Astrocyte (in vitro differentiated cells and primary cell): ENCODE data around the gene TICRR. TPM values are rescaled to one million over a fixed set of nuclear protein-coding genes. Genes with fewer than 3 reads are reported as not detected.

Experiments
- DNase-seq: peaks from one replicate; pipeline ENCODE4 v3.0.0-alpha.2; 2010; ENCODE audit warnings: low read depth
- FAIRE-seq: peaks from 2 replicates; lab custom pipeline; 2011; peaks lifted over from hg19 to GRCh38; lab: Jason Lieb, UNC
- H2AFZ ChIP-seq: 2 replicates; pipeline ENCODE4 v1.6.0; 2012; ENCODE audit warnings: low read depth, low read length, inconsistent platforms
- H3K27ac ChIP-seq: 2 replicates; pipeline ENCODE4 v1.5.1; 2011; ENCODE audit warnings: low read depth, low read length, inconsistent platforms
- H3K27me3 ChIP-seq: 2 replicates; pipeline ENCODE4 v1.6.0; 2011; ENCODE audit warnings: low read length, inconsistent platforms; ENCODE audit not compliant: insufficient read depth
- H3K36me3 ChIP-seq: 2 replicates; pipeline ENCODE4 v1.5.1; 2011; ENCODE audit warnings: low read length, inconsistent platforms; ENCODE audit not compliant: insufficient read depth
- H3K4me1 ChIP-seq: 2 replicates; pipeline ENCODE4 v1.5.1; 2011; ENCODE audit warnings: low read length, inconsistent platforms; ENCODE audit not compliant: insufficient read depth
- H3K4me2 ChIP-seq: 2 replicates; pipeline ENCODE4 v1.6.0; 2012; ENCODE audit warnings: low read length, inconsistent platforms
- H3K4me3 ChIP-seq: 2 replicates; pipeline ENCODE4 v1.5.1; 2011; ENCODE audit warnings: low read depth, mild to moderate bottlenecking, low read length, inconsistent platforms; ENCODE audit not compliant: insufficient read depth
- H3K79me2 ChIP-seq: 2 replicates; pipeline ENCODE4 v1.6.0; 2012; ENCODE audit warnings: mild to moderate bottlenecking, low read length, inconsistent platforms; ENCODE audit not compliant: insufficient read depth
- H3K9ac ChIP-seq: 2 replicates; pipeline ENCODE4 v1.6.0; 2012; ENCODE audit warnings: mild to moderate bottlenecking, low read length, inconsistent platforms
- H3K9me3 ChIP-seq: 2 replicates; pipeline ENCODE4 v1.5.1; 2012; ENCODE audit warnings: low read depth, mild to moderate bottlenecking, low read length, inconsistent platforms; ENCODE audit not compliant: insufficient read depth
- H4K20me1 ChIP-seq: 2 replicates; pipeline ENCODE4 v1.6.0; 2012; ENCODE audit warnings: low read length, inconsistent platforms; ENCODE audit not compliant: insufficient read depth
- H3K27ac Mint-ChIP-seq: one replicate; pipeline ENCODE4 v1.8.0; 2021; ENCODE audit warnings: mild to moderate bottlenecking, mixed read lengths; ENCODE audit not compliant: unreplicated experiment
- H3K27me3 Mint-ChIP-seq: one replicate; pipeline ENCODE4 v1.8.0; 2021; ENCODE audit warnings: low read depth, mixed read lengths; ENCODE audit not compliant: unreplicated experiment
- H3K36me3 Mint-ChIP-seq: one replicate; pipeline ENCODE4 v1.8.0; 2021; ENCODE audit warnings: low read depth, mixed read lengths; ENCODE audit not compliant: unreplicated experiment
- H3K4me1 Mint-ChIP-seq: one replicate; pipeline ENCODE4 v1.8.0; 2021; ENCODE audit warnings: low read depth, mixed read lengths; ENCODE audit not compliant: unreplicated experiment
- H3K4me3 Mint-ChIP-seq: one replicate; pipeline ENCODE4 v1.8.0; 2021; ENCODE audit warnings: mild to moderate bottlenecking, moderate library complexity, mixed read lengths; ENCODE audit not compliant: unreplicated experiment
- H3K9me3 Mint-ChIP-seq: one replicate; pipeline ENCODE4 v1.8.0; 2021; ENCODE audit warnings: mild to moderate bottlenecking, mixed read lengths; ENCODE audit not compliant: unreplicated experiment
- EZH2 ChIP-seq: IDR thresholded peaks from 2 replicates; pipeline ENCODE4 v1.6.1; 2012; ENCODE audit warnings: mild to moderate bottlenecking, low read length, inconsistent platforms; ENCODE audit not compliant: insufficient read depth
- total RNA-seq: library from RNA; stranded (reverse); gene quantifications from 2 replicates; pipeline ENCODE4 v1.2.1, GENCODE V29; 2021
- TF ChIP-seq, protein P1 (sequence below): IDR thresholded peaks from 2 replicates; pipeline ENCODE4 v1.5.1; 2011; ENCODE audit warnings: low read depth, mild to moderate bottlenecking, inconsistent platforms, low read length, moderate library complexity; ENCODE audit not compliant: insufficient read depth

The TICRR gene
- total RNA-seq, 1 donor from 2014 or later: 2.9 TPM

DNA sequence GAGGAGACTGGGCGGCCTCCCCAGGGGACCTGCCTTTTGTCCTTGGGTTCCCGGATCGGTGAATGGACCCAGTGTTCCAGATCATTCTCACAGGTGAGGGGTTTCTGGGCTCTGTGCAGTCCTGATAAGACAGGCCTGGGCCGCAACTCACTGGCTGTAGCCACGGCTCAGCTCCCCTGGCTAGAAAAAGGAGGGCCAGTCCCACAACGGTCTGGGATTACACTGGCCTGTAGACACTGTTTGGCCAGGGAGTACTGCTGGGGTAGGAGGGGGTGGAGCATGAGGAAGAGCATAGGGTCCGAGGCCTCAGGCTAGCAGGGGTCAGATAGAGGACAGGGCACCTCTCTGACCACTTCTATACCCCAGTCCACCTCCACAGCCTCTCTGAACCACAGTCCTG lies 21.0 kb upstream of the TICRR start:
- Mint-ChIP-seq H3K27ac (no peak overlapping the region), H3K36me3 (no peaks in the 10 kb centered on the region), H3K4me3 (no peak overlapping the region), H3K4me1 (peaks cover 12% of the 10 kb centered on the region), H3K27me3 (peaks cover 13% of the 10 kb centered on the region), H3K9me3 (no peaks in the 10 kb centered on the region)
- Histone ChIP-seq H3K4me1 (no peaks in the 10 kb centered on the region), H4K20me1 (no peaks in the 10 kb centered on the region), H3K4me2 (no peak overlapping the region), H3K36me3 (no peaks in the 10 kb centered on the region), H3K27me3 (peaks cover 7% of the 10 kb centered on the region), H3K79me2 (no peaks in the 10 kb centered on the region), H3K9ac (no peak overlapping the region), H3K9me3 (no peaks in the 10 kb centered on the region), H2AFZ (no peak overlapping the region), H3K4me3 (no peak overlapping the region), H3K27ac (no peak overlapping the region)
- FAIRE-seq (no peak), DNase-seq (no peak)
- TF ChIP-seq, protein P1, sequence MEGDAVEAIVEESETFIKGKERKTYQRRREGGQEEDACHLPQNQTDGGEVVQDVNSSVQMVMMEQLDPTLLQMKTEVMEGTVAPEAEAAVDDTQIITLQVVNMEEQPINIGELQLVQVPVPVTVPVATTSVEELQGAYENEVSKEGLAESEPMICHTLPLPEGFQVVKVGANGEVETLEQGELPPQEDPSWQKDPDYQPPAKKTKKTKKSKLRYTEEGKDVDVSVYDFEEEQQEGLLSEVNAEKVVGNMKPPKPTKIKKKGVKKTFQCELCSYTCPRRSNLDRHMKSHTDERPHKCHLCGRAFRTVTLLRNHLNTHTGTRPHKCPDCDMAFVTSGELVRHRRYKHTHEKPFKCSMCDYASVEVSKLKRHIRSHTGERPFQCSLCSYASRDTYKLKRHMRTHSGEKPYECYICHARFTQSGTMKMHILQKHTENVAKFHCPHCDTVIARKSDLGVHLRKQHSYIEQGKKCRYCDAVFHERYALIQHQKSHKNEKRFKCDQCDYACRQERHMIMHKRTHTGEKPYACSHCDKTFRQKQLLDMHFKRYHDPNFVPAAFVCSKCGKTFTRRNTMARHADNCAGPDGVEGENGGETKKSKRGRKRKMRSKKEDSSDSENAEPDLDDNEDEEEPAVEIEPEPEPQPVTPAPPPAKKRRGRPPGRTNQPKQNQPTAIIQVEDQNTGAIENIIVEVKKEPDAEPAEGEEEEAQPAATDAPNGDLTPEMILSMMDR: no peak
- no peak for TF ChIP-seq EZH2

DNA sequence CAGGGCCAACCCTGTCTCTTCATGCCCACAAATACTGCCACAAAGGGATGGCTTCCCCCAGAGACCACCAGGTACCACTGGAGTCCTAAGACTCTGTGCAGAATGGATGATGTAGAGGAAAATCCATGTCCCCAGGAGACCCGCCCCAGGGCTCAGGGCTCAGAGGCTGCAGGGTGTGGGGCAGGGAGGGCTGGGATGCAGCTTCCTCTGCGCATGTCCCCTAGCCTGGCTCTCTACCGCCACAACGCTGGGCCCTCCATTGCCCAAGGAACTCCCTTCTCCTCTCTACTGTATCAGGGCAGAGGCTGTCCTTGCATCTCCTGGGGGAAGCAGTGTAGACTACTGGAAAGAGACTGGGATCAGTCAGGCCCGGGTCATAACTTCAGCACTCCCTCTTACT lies 19.5 kb upstream of the TICRR start:
- no peak overlapping the region for H3K9ac ChIP-seq
- peaks cover 15% of the 10 kb centered on the region for H3K27me3 ChIP-seq
- no peak overlapping the region for H3K27ac ChIP-seq
- no peak for TF ChIP-seq EZH2
- TF ChIP-seq, protein P1: no peak
- Mint-ChIP-seq H3K27ac (no peak overlapping the region), H3K4me1 (peaks cover 12% of the 10 kb centered on the region), H3K27me3 (peaks cover 22% of the 10 kb centered on the region), H3K36me3 (no peaks in the 10 kb centered on the region), H3K9me3 (no peaks in the 10 kb centered on the region), H3K4me3 (no peak overlapping the region)
- no peak overlapping the region for H2AFZ ChIP-seq
- no peak for DNase-seq
- H3K4me3 ChIP-seq: no peak overlapping the region
- H3K36me3 ChIP-seq: no peaks in the 10 kb centered on the region
- H3K9me3 ChIP-seq: no peaks in the 10 kb centered on the region
- FAIRE-seq: no peak
- no peak overlapping the region for H3K4me2 ChIP-seq
- no peaks in the 10 kb centered on the region for H3K79me2 ChIP-seq
- H3K4me1 ChIP-seq: no peaks in the 10 kb centered on the region
- H4K20me1 ChIP-seq: no peaks in the 10 kb centered on the region

DNA sequence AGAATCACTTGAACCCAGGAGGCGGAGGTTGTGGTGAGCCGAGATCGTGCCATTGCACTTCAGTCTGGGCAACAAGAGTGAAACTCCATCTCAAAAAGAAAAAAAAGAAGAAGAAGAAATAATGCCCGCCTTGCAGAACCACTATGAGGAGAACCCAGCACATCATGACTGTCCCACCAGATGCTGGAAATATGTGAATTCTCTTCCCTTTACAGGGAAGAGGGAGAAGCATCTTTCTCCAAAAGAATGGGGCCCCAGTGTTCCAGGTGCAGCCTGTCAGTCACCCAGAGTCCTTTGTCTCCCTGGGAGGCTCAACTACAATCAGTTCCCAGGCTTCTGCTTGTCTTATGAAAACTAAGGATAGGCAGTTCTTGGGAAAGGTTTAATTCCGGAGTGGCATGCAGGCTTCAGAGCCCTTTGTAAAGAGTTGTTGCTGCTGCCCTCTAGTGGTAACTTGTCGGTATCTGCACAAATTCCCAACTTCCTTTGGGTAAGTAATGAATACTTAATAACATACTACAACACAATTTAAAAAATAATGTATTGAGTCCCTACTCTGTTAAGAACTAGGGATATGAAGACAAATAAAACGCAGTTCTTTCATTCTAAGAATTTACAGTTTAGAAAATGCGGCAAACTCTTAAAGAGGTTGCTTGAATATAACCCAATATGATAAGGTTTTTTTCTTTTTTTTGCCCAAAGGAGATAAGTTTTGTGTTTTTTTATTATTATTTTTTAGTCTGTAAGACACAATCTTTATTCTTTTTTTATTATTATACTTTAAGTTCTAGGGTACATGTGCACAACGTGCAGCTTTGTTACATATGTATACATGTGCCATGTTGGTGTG lies 18.6 kb upstream of the TICRR start:
- H3K9me3 ChIP-seq: no peaks in the 10 kb centered on the region
- H3K36me3 Mint-ChIP-seq: no peaks in the 10 kb centered on the region
- DNase-seq: peak; percentile 36
- H3K79me2 ChIP-seq: no peaks in the 10 kb centered on the region
- no peaks in the 10 kb centered on the region for H3K4me1 ChIP-seq
- H3K36me3 ChIP-seq: no peaks in the 10 kb centered on the region
- H3K27ac ChIP-seq: no peak overlapping the region
- TF ChIP-seq, protein P1: peak; percentile 91
- TF ChIP-seq EZH2: no peak
- no peak overlapping the region for H2AFZ ChIP-seq
- peaks cover 15% of the 10 kb centered on the region for H3K27me3 ChIP-seq
- H3K27me3 Mint-ChIP-seq: peaks cover 22% of the 10 kb centered on the region
- peaks cover 5% of the 10 kb centered on the region for H3K4me1 Mint-ChIP-seq
- H4K20me1 ChIP-seq: no peaks in the 10 kb centered on the region
- H3K4me3 Mint-ChIP-seq: no peak overlapping the region
- no peak overlapping the region for H3K4me2 ChIP-seq
- no peak overlapping the region for H3K27ac Mint-ChIP-seq
- H3K9ac ChIP-seq: no peak overlapping the region
- H3K4me3 ChIP-seq: no peak overlapping the region
- no peaks in the 10 kb centered on the region for H3K9me3 Mint-ChIP-seq
- FAIRE-seq: peak; percentile 52
